ENCODE measurements around the gene DUSP8.

Gene DUSP8

GRCh38 chr11:1563697-1564534 is 8.2 kb downstream of the DUSP8 start:
- ChIA-PET CTCF (interaction anchor here (1.3 to 2.0 kb wide), 3 partner anchors 11 to 17 kb away, joined by 4 to 18 read pairs (median 10); no protein-coding TSS in a partner anchor), POLR2A (interaction anchor here (0.9 to 1.5 kb wide), 4 partner anchors 10 to 17 kb away, joined by 4 to 6 read pairs (median 4); no protein-coding TSS in a partner anchor)
- Histone ChIP-seq H3K27ac (ENCODE audit: extremely low read depth, low read depth, low read length) (no peak overlapping the region), H3K36me3 (ENCODE audit: control insufficient read depth in 2 of 2, insufficient read depth in 1 of 2, low read length in 2 of 2) (peaks cover 0 to 52% of the 10 kb centered on the region in 2 experiments; a peak in 1 of 3 replicates), H3K9me3 (ENCODE audit: control insufficient read depth, insufficient read depth, low read depth, low read length) (no peaks in the 10 kb centered on the region), H3K4me3 (ENCODE audit: low read depth, low read length) (no peak overlapping the region), H3K4me1 (ENCODE audit: control insufficient read depth, insufficient read depth, low read length) (no peaks in the 10 kb centered on the region)
- TF ChIP-seq ZNF140 (tag by site-specific recombination; IDR thresholded peaks at IDR 0.05) (peak; percentile 53; the same call in 1 of the 2 replicates), ZNF24 (tag by site-specific recombination; IDR thresholded peaks at IDR 0.05) (no peak)

GRCh38 chr11:1563149-1563638 is 8.9 kb downstream of the DUSP8 start:
- no peak for TF ChIP-seq ZNF394 (tag by site-specific recombination; IDR thresholded peaks at IDR 0.05; ENCODE audit: borderline replicate concordance)
- TF ChIP-seq ZNF184 (tag by site-specific recombination; IDR thresholded peaks at IDR 0.05), result no peak
- TF ChIP-seq ELK4 (IDR thresholded peaks at IDR 0.05; ENCODE audit: borderline replicate concordance, low read depth, low read length), result no peak
- no peak for TF ChIP-seq ZNF488 (tag by site-specific recombination; IDR thresholded peaks at IDR 0.05)
- TF ChIP-seq RBAK (tag by site-specific recombination; IDR thresholded peaks at IDR 0.05), result no peak
- TF ChIP-seq EGR2 (tag by site-specific recombination; IDR thresholded peaks at IDR 0.05; ENCODE audit: low read depth), result no peak
- no peak for TF ChIP-seq ZNF274 (IDR thresholded peaks at IDR 0.05; ENCODE audit: low read length)
- no peak for TF ChIP-seq ZNF274 (tag by site-specific recombination; IDR thresholded peaks at IDR 0.05; ENCODE audit: borderline replicate concordance)
- TF ChIP-seq PRDM6 (tag by site-specific recombination; IDR thresholded peaks at IDR 0.05), result no peak
- TF ChIP-seq BCL11B (tag by site-specific recombination; IDR thresholded peaks at IDR 0.05; ENCODE audit: low read depth), result no peak
- TF ChIP-seq ZNF433 (tag by site-specific recombination; IDR thresholded peaks at IDR 0.05; ENCODE audit: low read depth), result no peak
- no peak for TF ChIP-seq KLF8 (tag by site-specific recombination; IDR thresholded peaks at IDR 0.05)
- no peak for TF ChIP-seq ZEB2 (tag by site-specific recombination; IDR thresholded peaks at IDR 0.05)
- no peak for TF ChIP-seq PRDM2 (tag by site-specific recombination; IDR thresholded peaks at IDR 0.05; ENCODE audit: borderline replicate concordance)
- POLR2A ChIA-PET, result no interaction called here
- H3K36me3 ChIP-seq (ENCODE audit: control insufficient read depth in 2 of 2, insufficient read depth in 1 of 2, low read length in 2 of 2), result peaks cover 0 to 56% of the 10 kb centered on the region in 2 experiments; a peak in 1 of 3 replicates
- no peaks in the 10 kb centered on the region for H3K4me1 ChIP-seq (ENCODE audit: control insufficient read depth, insufficient read depth, low read length)
- H3K9me3 ChIP-seq (ENCODE audit: control insufficient read depth, insufficient read depth, low read depth, low read length), result no peaks in the 10 kb centered on the region
- no peak overlapping the region for H3K4me3 ChIP-seq (ENCODE audit: low read depth, low read length)
- CTCF ChIA-PET, result interaction anchor here (1.3 to 2.0 kb wide), 2 partner anchors 11 to 16 kb away, joined by 4 to 18 read pairs; no protein-coding TSS in a partner anchor
- no peak overlapping the region for H3K27ac ChIP-seq (ENCODE audit: extremely low read depth, low read depth, low read length)
